GM20000 (cell line): ENCODE measurements around the gene ZBP1.

ENCODE experiments used
- DNase-seq: peaks from one replicate; pipeline ENCODE4 v3.0.0; 2012; ENCODE audit warnings: low spot score
- TF ChIP-seq, protein P1 (sequence below): IDR thresholded peaks from 2 replicates; pipeline ENCODE4 v1.5.1; 2012; ENCODE audit warnings: mild to moderate bottlenecking, control low read depth; ENCODE audit errors: extremely low read depth, missing control alignments

The ZBP1 gene

DNA sequence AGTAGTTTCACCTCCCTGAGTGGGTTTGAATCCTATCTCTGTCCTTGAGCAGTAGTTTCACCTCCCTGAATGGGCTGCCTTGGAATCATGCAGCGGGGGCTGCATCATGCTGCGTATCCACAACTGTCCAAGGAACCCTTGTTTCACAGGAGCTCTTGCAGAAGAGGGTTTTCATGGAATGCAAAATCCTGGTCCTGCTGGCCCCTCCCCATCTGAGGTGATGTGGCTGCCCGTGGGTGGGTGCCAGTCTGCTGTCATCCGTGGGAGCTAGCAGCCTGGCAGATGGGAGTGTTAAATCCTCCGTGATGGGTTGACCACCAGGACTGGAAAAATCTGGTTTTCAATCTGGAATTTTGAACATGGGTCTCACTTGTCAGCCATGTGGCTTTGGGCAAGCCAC lies 21.7 kb downstream of the ZBP1 start:
- no peak for DNase-seq
- TF ChIP-seq, protein P1, sequence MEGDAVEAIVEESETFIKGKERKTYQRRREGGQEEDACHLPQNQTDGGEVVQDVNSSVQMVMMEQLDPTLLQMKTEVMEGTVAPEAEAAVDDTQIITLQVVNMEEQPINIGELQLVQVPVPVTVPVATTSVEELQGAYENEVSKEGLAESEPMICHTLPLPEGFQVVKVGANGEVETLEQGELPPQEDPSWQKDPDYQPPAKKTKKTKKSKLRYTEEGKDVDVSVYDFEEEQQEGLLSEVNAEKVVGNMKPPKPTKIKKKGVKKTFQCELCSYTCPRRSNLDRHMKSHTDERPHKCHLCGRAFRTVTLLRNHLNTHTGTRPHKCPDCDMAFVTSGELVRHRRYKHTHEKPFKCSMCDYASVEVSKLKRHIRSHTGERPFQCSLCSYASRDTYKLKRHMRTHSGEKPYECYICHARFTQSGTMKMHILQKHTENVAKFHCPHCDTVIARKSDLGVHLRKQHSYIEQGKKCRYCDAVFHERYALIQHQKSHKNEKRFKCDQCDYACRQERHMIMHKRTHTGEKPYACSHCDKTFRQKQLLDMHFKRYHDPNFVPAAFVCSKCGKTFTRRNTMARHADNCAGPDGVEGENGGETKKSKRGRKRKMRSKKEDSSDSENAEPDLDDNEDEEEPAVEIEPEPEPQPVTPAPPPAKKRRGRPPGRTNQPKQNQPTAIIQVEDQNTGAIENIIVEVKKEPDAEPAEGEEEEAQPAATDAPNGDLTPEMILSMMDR = no peak

GRCh38 chr20:57598060-57598459 lies 22.2 kb downstream of the ZBP1 start:
- TF ChIP-seq, protein P1 = no peak
- DNase-seq = no peak

DNA sequence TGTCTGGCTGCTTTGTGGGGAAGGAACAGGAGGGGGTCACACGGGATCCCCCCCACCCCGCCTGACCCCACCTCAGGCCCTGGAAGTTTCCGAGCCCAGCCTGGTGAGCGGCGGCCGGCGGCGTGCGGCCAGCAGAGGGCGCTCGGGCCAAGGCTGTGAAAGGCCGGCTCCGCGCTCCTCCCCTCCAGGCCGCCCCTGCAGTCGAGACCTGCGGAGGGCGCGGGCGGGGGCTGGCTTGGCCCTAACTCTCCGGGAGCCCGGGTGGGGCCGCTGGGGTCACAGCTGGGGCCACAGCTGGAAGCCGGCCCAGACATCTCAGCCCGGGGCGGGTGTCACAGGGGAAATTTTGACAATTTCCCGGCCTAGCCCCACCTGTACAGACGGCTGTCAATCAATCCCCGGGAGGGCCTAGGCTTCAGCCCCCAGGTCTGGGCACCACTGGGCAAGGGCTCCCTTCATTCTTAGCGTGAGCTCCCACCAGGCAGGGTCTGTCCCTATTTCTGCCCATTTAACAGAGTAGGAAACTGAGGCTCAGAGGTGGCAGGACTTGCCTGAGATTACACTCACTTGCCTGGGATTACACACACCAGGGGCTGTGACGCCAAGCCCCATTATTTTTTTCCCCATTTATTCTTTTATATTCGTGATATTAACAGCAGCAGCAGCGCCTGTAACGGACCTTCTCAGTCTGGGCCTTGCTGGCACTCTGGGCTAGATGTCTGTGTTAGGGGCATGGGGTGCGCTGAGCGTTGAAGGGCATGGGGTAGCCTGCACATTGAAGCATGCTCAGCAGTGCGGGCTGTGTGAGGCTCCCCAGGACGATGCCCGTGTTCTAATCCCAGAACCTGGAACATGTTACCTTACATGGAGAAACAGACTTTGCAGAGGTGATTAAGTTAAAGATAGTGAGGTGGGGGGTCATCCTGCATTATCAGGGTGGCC lies 23.0 kb downstream of the ZBP1 start:
- DNase-seq = peak; percentile 88
- TF ChIP-seq, protein P1 = peak; percentile 75

- TF ChIP-seq, protein P1 = no peak
- no peak for DNase-seq
These were observed 23.9 kb downstream of the ZBP1 start for GRCh38 chr20:57596358-57596757.

- no peak for DNase-seq
- TF ChIP-seq, protein P1 = no peak
These were observed 24.9 kb downstream of the ZBP1 start for GRCh38 chr20:57595041-57596030.

- peak; percentile 78 for DNase-seq
- TF ChIP-seq, protein P1 = peak; percentile 60
These were observed 25.9 kb downstream of the ZBP1 start for GRCh38 chr20:57594092-57594951.
